ENCODE measurements around the gene SLC37A1.

DNA sequence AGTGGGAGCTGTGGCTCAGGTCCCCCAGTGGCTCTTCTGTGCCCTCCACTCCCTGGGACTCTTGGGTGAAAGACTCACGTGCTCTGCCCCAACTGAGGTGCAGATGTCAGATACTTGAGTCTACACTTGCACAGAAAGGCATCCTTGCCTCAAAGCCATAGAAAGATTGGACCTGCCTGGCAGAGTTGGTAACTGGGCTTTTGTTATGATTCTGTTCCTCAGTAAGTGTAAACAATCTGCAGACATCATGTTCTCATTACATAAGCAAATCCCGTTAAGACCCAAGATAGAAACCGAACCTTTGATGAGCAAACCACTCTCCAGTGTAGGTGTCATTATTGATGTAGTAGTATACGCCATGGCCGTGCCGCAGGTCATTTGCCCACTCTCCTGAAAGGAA is 27.6 kb upstream of the SLC37A1 start:
- TF ChIP-seq, protein P1, sequence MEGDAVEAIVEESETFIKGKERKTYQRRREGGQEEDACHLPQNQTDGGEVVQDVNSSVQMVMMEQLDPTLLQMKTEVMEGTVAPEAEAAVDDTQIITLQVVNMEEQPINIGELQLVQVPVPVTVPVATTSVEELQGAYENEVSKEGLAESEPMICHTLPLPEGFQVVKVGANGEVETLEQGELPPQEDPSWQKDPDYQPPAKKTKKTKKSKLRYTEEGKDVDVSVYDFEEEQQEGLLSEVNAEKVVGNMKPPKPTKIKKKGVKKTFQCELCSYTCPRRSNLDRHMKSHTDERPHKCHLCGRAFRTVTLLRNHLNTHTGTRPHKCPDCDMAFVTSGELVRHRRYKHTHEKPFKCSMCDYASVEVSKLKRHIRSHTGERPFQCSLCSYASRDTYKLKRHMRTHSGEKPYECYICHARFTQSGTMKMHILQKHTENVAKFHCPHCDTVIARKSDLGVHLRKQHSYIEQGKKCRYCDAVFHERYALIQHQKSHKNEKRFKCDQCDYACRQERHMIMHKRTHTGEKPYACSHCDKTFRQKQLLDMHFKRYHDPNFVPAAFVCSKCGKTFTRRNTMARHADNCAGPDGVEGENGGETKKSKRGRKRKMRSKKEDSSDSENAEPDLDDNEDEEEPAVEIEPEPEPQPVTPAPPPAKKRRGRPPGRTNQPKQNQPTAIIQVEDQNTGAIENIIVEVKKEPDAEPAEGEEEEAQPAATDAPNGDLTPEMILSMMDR (IDR thresholded peaks at IDR 0.05; ENCODE audit: borderline replicate concordance, extremely low read depth, low read length, poor library complexity, severe bottlenecking): no peak
- no peak for TF ChIP-seq EZH2 (IDR thresholded peaks at IDR 0.05; ENCODE audit: borderline replicate concordance, low read depth, low read length, severe bottlenecking)
